ENCODE results near the gene SEC14L3. TPM values are rescaled to one million over a fixed set of nuclear protein-coding genes. Genes with fewer than 3 reads are reported as not detected.
A peak's percentile ranks its signal among the peaks of the same experiment; 100 is the strongest.

The SEC14L3 gene
- total and polyA plus RNA-seq, 2 experiments from 2014 or later, result not detected

GRCh38 chr22:30486118-30486517 lies 14.3 kb upstream of the SEC14L3 start:
- Histone ChIP-seq H3K79me2 (no peaks in the 10 kb centered on the region), H3K36me3 (replicated peaks; ENCODE audit: insufficient read depth, low read depth) (no peaks in the 10 kb centered on the region), H3K9me3 (ENCODE audit: low read depth) (no peaks in the 10 kb centered on the region), H3K4me1 (ENCODE audit: insufficient read depth) (no peaks in the 10 kb centered on the region), H3K4me2 (no peak overlapping the region), H2AFZ (no peak overlapping the region), H3K27ac (no peak overlapping the region), H3K9me2 (replicated peaks; ENCODE audit: insufficient read depth) (no peaks in the 10 kb centered on the region), H3K4me3 (no peak overlapping the region), H3K27me3 (no peaks in the 10 kb centered on the region), H4K20me1 (ENCODE audit: insufficient read depth, poor library complexity, severe bottlenecking) (no peaks in the 10 kb centered on the region)
- no peak for DNase-seq (ENCODE audit: low spot score)
- 91% methylated on average over 5 of the region's 5 CpGs for WGBS (ENCODE audit: low lambda C conversion rate, missing lambda C conversion rate)
- no peak for TF ChIP-seq CTCF (IDR thresholded peaks at IDR 0.05; ENCODE audit: poor library complexity)
- TF ChIP-seq EZH2 (IDR thresholded peaks at IDR 0.05; ENCODE audit: borderline replicate concordance), result no peak
- no peak for TF ChIP-seq EZH2phosphoT487 (IDR thresholded peaks at IDR 0.05; ENCODE audit: low read depth, severe bottlenecking, unreplicated experiment)

GRCh38 chr22:30485362-30485988 lies 13.7 kb upstream of the SEC14L3 start:
- H3K4me2 ChIP-seq, result no peak overlapping the region
- H2AFZ ChIP-seq, result no peak overlapping the region
- no peaks in the 10 kb centered on the region for H3K9me2 ChIP-seq (replicated peaks; ENCODE audit: insufficient read depth)
- no peaks in the 10 kb centered on the region for H3K9me3 ChIP-seq (ENCODE audit: low read depth)
- no peaks in the 10 kb centered on the region for H3K36me3 ChIP-seq (replicated peaks; ENCODE audit: insufficient read depth, low read depth)
- H4K20me1 ChIP-seq (ENCODE audit: insufficient read depth, poor library complexity, severe bottlenecking), result no peaks in the 10 kb centered on the region
- no peaks in the 10 kb centered on the region for H3K27me3 ChIP-seq
- WGBS (ENCODE audit: low lambda C conversion rate, missing lambda C conversion rate), result 32% methylated on average over 18 of the region's 18 CpGs
- H3K4me1 ChIP-seq (ENCODE audit: insufficient read depth), result no peaks in the 10 kb centered on the region
- no peaks in the 10 kb centered on the region for H3K79me2 ChIP-seq
- DNase-seq (ENCODE audit: low spot score), result peak; percentile 74
- no peak for TF ChIP-seq EZH2phosphoT487 (IDR thresholded peaks at IDR 0.05; ENCODE audit: low read depth, severe bottlenecking, unreplicated experiment)
- peak; percentile 94 for TF ChIP-seq CTCF (IDR thresholded peaks at IDR 0.05; ENCODE audit: poor library complexity)
- no peak overlapping the region for H3K4me3 ChIP-seq
- H3K27ac ChIP-seq, result no peak overlapping the region

- no peak overlapping the region for H3K4me2 ChIP-seq
- WGBS (ENCODE audit: low lambda C conversion rate, missing lambda C conversion rate), result 88% methylated on average over 1 of the region's 1 CpG
- no peak for TF ChIP-seq EZH2phosphoT487 (IDR thresholded peaks at IDR 0.05; ENCODE audit: low read depth, severe bottlenecking, unreplicated experiment)
- TF ChIP-seq CTCF (IDR thresholded peaks at IDR 0.05; ENCODE audit: poor library complexity), result no peak
- no peak for TF ChIP-seq EZH2 (IDR thresholded peaks at IDR 0.05; ENCODE audit: borderline replicate concordance)
- no peak overlapping the region for H3K27ac ChIP-seq
- no peaks in the 10 kb centered on the region for H3K79me2 ChIP-seq
- no peaks in the 10 kb centered on the region for H3K27me3 ChIP-seq
- H3K9me2 ChIP-seq (replicated peaks; ENCODE audit: insufficient read depth), result no peaks in the 10 kb centered on the region
- H3K4me1 ChIP-seq (ENCODE audit: insufficient read depth), result no peaks in the 10 kb centered on the region
- no peaks in the 10 kb centered on the region for H3K9me3 ChIP-seq (ENCODE audit: low read depth)
- no peak overlapping the region for H2AFZ ChIP-seq
- H4K20me1 ChIP-seq (ENCODE audit: insufficient read depth, poor library complexity, severe bottlenecking), result no peaks in the 10 kb centered on the region
- no peak overlapping the region for H3K4me3 ChIP-seq
- DNase-seq (ENCODE audit: low spot score), result no peak
- H3K36me3 ChIP-seq (replicated peaks; ENCODE audit: insufficient read depth, low read depth), result no peaks in the 10 kb centered on the region
Measured at GRCh38 chr22:30483169-30483568, 11.4 kb upstream of the SEC14L3 start.
